ENCODE measurements around the gene NTM. TPM values are rescaled to one million over a fixed set of nuclear protein-coding genes. Genes with fewer than 3 reads are reported as not detected.

NTM gene
- total RNA-seq, 4 donors from 2014 or later: 0.21 to 3.2 (median 0.84) TPM

DNA sequence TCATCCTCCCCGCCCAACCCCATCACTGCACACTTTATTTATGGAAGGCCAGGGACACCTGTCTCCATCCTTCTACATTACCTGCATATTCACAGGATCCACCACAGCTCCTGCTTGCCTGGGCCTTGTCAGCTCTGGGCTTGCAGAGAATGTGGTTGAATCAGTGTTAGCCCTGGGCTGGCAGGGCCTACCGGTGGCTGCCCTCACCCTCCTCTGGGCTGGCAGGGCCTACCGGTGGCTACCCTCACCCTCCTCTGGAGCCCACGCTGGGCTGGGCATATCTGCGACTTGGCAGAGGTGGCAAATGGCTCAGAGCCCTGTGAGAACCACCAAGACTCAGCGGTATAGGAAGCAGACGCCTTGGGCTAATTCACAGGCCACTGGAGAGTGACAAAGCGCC, 300.9 kb downstream of the NTM start:
- intact Hi-C loops (cut with DNase I): loop anchor here (5.0 to 10.0 kb wide), 2 partner anchors 604 to 747 kb away; no protein-coding TSS in a partner anchor
- no peak for DNase-seq
- Histone ChIP-seq H3K36me3 (no peaks in the 10 kb centered on the region), H3K27me3 (peaks cover 0 to 11% (median 0%) of the 10 kb centered on the region in 4 donors), H3K9me3 (no peaks in the 10 kb centered on the region), H3K4me3 (no peak overlapping the region), H3K27ac (no peak overlapping the region), H3K4me1 (peaks cover 0 to 10% (median 0%) of the 10 kb centered on the region in 3 donors)
- TF ChIP-seq, protein P1, sequence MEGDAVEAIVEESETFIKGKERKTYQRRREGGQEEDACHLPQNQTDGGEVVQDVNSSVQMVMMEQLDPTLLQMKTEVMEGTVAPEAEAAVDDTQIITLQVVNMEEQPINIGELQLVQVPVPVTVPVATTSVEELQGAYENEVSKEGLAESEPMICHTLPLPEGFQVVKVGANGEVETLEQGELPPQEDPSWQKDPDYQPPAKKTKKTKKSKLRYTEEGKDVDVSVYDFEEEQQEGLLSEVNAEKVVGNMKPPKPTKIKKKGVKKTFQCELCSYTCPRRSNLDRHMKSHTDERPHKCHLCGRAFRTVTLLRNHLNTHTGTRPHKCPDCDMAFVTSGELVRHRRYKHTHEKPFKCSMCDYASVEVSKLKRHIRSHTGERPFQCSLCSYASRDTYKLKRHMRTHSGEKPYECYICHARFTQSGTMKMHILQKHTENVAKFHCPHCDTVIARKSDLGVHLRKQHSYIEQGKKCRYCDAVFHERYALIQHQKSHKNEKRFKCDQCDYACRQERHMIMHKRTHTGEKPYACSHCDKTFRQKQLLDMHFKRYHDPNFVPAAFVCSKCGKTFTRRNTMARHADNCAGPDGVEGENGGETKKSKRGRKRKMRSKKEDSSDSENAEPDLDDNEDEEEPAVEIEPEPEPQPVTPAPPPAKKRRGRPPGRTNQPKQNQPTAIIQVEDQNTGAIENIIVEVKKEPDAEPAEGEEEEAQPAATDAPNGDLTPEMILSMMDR (IDR thresholded peaks at IDR 0.05): no peak
- no peak for TF ChIP-seq POLR2A (IDR thresholded peaks at IDR 0.05)
- 70 to 100% methylated on average over 2 to 4 of the region's 8 CpGs for WGBS, 2 donors

GRCh38 chr11:131671734-131672133, 301.3 kb downstream of the NTM start:
- 78 to 97% methylated on average over 5 of the region's 12 CpGs for WGBS, 2 donors
- peaks cover 0 to 10% (median 0%) of the 10 kb centered on the region in 3 donors for H3K4me1 ChIP-seq
- H3K27me3 ChIP-seq: peaks cover 0 to 9% (median 0%) of the 10 kb centered on the region in 4 donors
- TF ChIP-seq, protein P1 (IDR thresholded peaks at IDR 0.05): no peak
- TF ChIP-seq POLR2A (IDR thresholded peaks at IDR 0.05): no peak
- H3K36me3 ChIP-seq: no peaks in the 10 kb centered on the region
- H3K9me3 ChIP-seq: no peaks in the 10 kb centered on the region
- H3K4me3 ChIP-seq: no peak overlapping the region
- no peak overlapping the region for H3K27ac ChIP-seq
- no peak for DNase-seq
- intact Hi-C loops (cut with DNase I): loop anchor here (5.0 to 10.0 kb wide), 2 partner anchors 604 to 747 kb away; no protein-coding TSS in a partner anchor

DNA sequence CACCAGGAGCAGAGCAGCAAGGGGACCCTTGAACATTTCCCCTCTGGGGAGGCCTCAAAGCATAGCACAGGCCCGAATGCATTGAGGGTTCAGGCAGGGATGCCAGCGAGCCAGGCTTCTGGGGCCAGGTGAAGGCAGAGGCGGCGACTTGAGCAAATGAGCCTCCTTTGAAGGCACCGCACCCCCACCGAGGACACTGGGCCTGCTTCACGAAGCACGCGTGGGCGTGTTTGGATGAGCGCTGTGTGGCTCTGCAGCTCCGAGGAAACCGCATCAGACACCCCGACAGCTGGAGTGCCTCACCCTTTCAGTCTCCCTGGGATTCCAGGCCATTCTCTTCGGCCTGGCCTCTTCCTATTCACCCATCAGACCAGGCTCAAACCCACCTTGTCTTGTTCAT, 301.8 kb downstream of the NTM start:
- intact Hi-C loops (cut with DNase I): loop anchor here (5.0 to 10.0 kb wide), 2 partner anchors 605 to 747 kb away; no protein-coding TSS in a partner anchor

GRCh38 chr11:131674051-131674755, 303.8 kb downstream of the NTM start:
- Histone ChIP-seq H3K27ac (no peak overlapping the region), H3K4me1 (peaks cover 0 to 10% (median 0%) of the 10 kb centered on the region in 3 donors), H3K4me3 (no peak overlapping the region), H3K27me3 (no peaks in the 10 kb centered on the region), H3K9me3 (no peaks in the 10 kb centered on the region), H3K36me3 (no peaks in the 10 kb centered on the region)
- no peak for TF ChIP-seq POLR2A (IDR thresholded peaks at IDR 0.05)
- TF ChIP-seq, protein P1 (IDR thresholded peaks at IDR 0.05): peak; percentile 40 to 90 (median 84)
- intact Hi-C loops (cut with DNase I): loop anchor here (5.0 to 10.0 kb wide), 2 partner anchors 607 to 749 kb away; no protein-coding TSS in a partner anchor
- 24 to 26% methylated on average over 11 to 16 of the region's 16 CpGs for WGBS, 2 donors
- no peak for DNase-seq

More for the DNA sequence above, 301.8 kb downstream of the NTM start:
- Histone ChIP-seq H3K9me3 (no peaks in the 10 kb centered on the region), H3K4me3 (no peak overlapping the region), H3K4me1 (peaks cover 0 to 10% (median 0%) of the 10 kb centered on the region in 3 donors), H3K27me3 (peaks cover 0 to 5% (median 0%) of the 10 kb centered on the region in 4 donors), H3K27ac (no peak overlapping the region), H3K36me3 (no peaks in the 10 kb centered on the region)
- no peak for DNase-seq
- TF ChIP-seq, protein P1 (IDR thresholded peaks at IDR 0.05): no peak
- no peak for TF ChIP-seq POLR2A (IDR thresholded peaks at IDR 0.05)
- WGBS, 2 donors: 61 to 71% methylated on average over 5 to 12 of the region's 15 CpGs

Data from esophagus squamous epithelium (tissue), 5 donors.